ENCODE data around the gene ZNF862.

GRCh38 chr7:149866139-149866778 lies 28.1 kb downstream of the ZNF862 start:
- TF ChIP-seq CTCF (IDR thresholded peaks at IDR 0.05), result no peak
- TF ChIP-seq EZH2 (IDR thresholded peaks at IDR 0.05; ENCODE audit: borderline replicate concordance, insufficient read depth, low read depth, low read length, poor library complexity, severe bottlenecking), result no peak
